AG10803 (cell line): ENCODE measurements around the gene GRAMD1B.

Experiments
- DNase-seq: peaks from one replicate; pipeline ENCODE4 v3.0.0; 2010; ENCODE audit warnings: low read depth
- H3K4me3 ChIP-seq: 2 replicates; pipeline ENCODE4 v1.5.1; 2011; ENCODE audit warnings: mild to moderate bottlenecking, low read length, control low read depth
- CTCF ChIP-seq: conservative IDR thresholded peaks from 2 replicates; pipeline ENCODE4 v1.5.1; 2011; ENCODE audit warnings: mild to moderate bottlenecking, low read length, control low read depth, inconsistent platforms

GRAMD1B gene

GRCh38 chr11:123593570-123593969 is 163.5 kb downstream of the GRAMD1B start:
- TF ChIP-seq CTCF = no peak
- no peak overlapping the region for H3K4me3 ChIP-seq
- DNase-seq = no peak

GRCh38 chr11:123594188-123594901 is 164.3 kb downstream of the GRAMD1B start:
- peak; percentile 26 for DNase-seq
- TF ChIP-seq CTCF = no peak
- no peak overlapping the region for H3K4me3 ChIP-seq

GRCh38 chr11:123594921-123595320 is 164.9 kb downstream of the GRAMD1B start:
- DNase-seq = peak; percentile 44
- no peak overlapping the region for H3K4me3 ChIP-seq
- no peak for TF ChIP-seq CTCF

GRCh38 chr11:123597859-123598258 is 167.8 kb downstream of the GRAMD1B start:
- TF ChIP-seq CTCF = no peak
- no peak for DNase-seq
- H3K4me3 ChIP-seq = no peak overlapping the region

GRCh38 chr11:123601136-123601535 is 171.1 kb downstream of the GRAMD1B start:
- peak; percentile 90 for DNase-seq
- TF ChIP-seq CTCF = no peak
- no peak overlapping the region for H3K4me3 ChIP-seq

- no peak overlapping the region for H3K4me3 ChIP-seq
- TF ChIP-seq CTCF = no peak
- no peak for DNase-seq
Observed at GRCh38 chr11:123601743-123602142, 171.7 kb downstream of the GRAMD1B start.

GRCh38 chr11:123603666-123604065 is 173.6 kb downstream of the GRAMD1B start:
- no peak for TF ChIP-seq CTCF
- H3K4me3 ChIP-seq = no peak overlapping the region
- no peak for DNase-seq
